HT-29 (cell line): ENCODE results near the gene KMT5B. TPM values are rescaled to one million over a fixed set of nuclear protein-coding genes. Genes with fewer than 3 reads are reported as not detected.

Experiments
- DNase-seq: peaks from one replicate; pipeline ENCODE4 v3.0.0-alpha.2; 2015; ENCODE audit warnings: low spot score
- total RNA-seq: library from RNA; depleted of rRNA; stranded (reverse); fragments of >200 nt; shearing (Covaris generic); gene quantifications from 2 replicates; pipeline ENCODE4 v1.2.3, GENCODE V29; 2014

KMT5B gene
- total RNA-seq, 1 experiment from 2014 or later: 27.2 TPM

DNA sequence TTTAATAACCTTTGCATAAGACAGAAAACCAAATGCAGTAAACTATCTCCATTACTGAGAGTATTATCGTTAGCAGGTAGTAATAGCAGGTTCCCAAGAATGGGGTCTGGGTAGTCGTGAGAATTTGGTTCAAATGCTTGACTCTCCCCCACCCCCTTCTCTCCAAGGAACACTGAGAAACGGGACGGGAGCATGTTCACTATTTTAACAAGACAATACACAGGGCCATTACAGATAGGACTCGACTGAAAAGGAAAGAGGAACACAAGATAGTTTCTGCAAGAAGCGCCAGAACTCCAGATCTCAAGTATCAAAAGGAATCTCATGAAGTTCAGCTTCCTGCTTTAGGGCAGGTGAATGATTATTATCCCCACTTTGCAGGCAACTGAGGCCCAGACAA lies 27.0 kb downstream of the KMT5B start:
- DNase-seq: no peak

DNA sequence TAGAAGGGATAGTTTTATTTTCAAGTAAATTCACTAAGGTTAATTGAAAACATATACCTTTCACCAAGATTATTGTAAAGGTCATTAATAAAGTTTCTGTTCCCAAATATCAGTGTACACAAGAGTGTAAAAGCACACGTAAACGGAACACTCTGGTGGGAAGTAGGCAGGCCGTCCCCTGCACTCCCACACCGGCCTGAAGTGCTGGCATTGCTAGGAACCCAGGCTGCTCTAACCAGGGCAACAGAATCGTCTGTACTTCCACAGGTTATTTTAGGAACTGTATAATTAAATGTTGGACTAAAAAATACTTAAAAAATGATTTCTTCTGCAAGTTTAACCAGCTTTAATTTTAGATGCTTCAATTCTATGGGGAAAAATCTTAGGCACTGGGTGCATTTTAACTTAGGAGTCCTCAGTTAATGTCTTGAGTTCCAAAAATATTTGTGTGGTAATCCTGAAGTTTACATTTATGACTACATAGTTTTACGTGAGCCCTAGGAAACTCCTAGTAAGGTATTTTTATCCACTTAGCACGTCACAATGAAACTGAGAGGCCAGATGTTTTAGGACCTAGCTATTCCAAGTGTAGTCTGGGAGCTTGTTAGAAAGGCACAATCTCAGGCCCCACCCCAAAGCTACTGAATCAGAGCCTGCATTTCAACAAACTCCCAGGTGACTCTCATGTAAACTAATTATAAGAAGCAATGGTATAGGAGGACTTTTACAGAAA lies 31.2 kb downstream of the KMT5B start:
- no peak for DNase-seq

DNA sequence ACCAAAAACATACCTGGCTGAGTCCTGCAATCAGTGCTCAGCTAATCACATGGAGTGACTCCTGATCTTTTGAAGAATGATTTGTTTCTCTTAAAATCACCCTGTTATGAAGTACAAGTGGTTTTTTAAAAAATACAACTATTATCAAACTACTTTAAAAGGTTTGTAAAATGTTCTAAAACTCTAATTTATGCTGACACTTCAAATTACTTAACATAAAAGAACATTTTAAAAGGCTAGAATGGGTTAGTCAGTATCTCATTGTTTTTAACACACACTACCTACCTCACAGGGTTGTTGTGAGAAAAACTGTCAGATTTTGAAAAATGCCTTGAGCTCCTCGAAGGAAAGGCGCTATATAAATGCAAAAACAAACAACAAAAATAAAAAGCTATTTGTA lies 33.2 kb downstream of the KMT5B start:
- DNase-seq: no peak

DNA sequence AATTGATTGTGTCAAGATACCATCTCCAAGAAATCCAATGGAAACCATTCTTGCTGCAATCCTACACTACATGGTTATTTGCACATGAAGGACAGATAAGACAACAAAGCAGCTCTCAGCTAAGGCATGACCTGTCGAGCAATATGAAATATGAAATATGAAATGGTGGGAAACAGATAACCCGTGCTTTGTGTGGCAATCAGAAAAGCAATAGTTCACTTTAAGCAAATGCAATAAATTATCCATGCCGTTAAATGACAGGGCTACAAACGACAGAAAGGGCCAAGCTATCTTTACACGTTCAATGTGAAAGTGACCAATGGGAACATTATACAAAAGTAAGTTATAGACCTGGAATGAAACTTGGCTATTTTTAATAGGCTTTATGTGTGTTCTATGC lies 35.2 kb downstream of the KMT5B start:
- DNase-seq: no peak

DNA sequence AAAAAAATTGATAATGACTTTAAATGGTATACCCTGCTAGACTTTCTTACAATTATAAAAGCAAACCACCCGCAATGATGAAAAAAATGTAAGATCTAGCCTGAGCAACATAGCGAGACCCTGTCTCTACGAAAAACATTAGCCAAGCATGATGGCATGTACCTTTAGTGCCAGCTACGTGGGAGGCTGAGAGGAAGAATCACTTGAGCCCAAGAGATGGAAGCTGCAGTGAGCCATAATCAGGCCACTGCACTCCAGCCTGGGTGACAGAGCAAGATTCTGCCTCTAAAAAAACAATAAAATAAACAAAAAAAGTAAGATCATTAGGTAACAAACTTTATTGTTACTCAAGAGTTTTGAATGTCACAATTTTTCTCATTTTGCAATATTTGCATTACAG lies 39.2 kb downstream of the KMT5B start:
- no peak for DNase-seq

DNA sequence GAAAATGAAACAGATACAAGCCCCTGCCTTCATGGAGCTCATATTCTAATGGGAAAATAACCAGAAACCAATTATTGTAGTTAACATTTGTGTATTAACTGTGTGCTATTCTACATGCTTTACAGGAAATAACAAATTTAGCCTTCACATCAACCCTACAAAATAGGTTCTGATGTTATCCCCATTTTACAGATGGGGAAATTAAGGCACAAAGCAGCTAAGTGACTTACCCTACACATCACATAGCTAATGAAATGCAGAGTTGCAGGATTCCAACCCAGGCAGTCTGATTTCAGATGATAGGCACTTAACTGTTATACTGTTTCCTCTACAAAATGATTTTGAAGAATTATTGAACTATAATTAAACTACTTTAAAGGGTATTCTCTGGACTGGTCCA lies 43.7 kb downstream of the KMT5B start:
- no peak for DNase-seq

DNA sequence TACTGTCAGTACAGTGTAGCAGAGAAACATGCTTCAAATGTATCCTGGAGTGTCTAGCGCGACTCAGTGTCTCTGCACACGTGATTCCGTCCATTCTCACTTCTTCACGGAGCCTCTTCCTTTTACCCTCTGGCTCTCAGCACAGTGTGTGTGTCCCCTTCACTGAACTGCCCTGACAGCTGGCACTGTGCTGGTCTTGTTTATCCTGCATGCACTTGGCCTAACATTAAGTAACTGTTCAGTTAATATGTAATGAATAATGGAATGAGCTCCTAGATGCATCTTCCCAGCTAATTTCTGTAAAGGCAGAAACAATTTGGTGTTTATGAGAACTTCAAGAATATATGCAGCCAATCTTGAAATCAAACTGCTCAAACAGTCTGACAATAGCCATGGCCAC lies 44.4 kb downstream of the KMT5B start:
- no peak for DNase-seq

DNA sequence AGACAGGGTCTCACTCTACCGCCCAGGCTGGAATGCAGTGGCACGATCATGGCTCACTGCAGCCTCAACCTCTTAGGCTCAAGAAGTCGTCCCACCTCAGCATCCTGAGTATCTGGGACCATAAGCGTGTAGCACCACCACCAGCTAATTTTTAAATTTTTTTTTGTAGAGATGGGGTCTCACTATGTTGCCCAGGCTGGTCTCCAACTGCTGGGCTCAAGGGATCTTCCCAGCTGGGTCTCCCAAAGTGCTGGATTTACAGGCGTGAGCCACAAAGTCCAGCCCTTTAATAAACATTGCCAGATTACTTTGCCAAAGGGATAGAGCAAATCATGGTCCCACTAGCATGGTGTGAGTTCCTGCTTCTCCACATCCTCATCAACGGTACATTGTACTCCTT lies 45.6 kb downstream of the KMT5B start:
- no peak for DNase-seq

DNA sequence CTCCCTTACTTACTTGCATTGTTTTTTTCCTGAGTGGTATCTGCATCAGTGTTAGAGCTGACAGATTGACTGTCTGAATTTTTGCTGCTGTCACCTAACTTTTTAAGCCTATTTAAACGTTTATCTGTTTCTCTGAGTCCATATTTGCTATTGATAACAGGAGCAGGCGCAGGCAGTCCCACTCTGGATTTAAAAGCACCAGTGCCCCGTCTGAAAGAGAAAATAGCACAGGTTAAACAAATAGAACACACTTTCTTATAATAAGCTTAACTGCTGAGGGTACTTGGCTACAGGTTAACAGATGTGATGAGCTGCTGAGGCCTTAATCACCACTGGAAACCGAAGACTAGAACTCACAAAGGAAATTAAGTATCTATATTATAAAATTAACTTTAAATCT lies 46.1 kb downstream of the KMT5B start:
- DNase-seq: no peak

DNA sequence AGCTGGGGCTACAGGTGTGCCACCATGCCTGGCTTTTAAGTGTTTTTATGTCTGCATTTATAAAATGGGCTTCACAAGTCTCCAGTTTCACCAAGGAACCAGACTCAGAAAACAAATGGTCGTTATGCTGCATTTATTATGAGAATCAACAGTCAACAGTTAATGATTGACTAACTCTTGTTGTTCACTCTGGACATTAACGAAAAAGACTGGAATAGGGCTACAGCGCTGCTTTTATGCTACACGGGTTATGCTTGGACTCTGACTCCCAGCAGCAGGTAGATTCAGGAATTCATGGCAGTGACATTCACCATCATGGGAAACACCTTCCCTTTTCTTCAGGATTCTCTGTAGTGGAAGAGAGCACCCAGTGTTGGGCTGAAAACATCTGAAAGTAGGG lies 47.5 kb downstream of the KMT5B start:
- DNase-seq: no peak

DNA sequence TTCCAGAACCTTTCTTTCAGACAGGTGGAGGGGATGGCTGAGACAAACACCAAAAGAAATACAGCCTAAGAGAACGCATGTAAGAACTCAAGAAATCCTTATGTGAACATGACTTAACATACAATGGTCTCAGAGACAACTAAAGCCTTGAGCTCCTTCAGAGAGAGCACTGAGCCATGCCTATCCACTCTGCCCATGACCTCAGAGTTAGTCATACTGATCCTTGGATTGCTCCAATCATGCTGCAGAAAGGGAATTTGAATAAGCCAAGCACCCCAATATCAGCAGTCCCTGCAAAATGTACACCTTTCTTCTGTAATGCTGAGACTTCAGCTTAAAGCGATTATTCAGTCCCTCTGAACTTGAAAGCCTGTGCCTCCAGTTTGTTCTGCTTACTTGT lies 48.7 kb downstream of the KMT5B start:
- no peak for DNase-seq

DNA sequence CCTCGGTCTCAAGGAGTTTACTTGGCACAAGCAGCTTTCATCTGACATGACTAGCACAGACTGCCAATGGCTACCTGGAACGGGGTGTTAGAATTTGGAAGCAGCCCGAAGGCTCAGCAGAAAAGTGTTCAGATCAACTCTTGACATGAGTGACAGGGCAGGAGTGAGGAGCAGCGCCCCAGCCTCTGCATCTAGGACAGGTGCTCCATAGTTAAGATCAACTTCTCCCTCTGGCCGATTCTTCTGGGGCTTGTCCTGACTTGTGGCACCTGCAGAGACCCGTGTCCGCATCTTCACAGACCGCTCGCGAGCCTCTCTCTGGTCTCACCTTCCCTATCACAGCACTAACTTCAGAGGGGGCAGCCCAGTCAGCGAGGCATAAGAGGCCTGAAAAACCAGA lies 49.4 kb downstream of the KMT5B start:
- no peak for DNase-seq

DNA sequence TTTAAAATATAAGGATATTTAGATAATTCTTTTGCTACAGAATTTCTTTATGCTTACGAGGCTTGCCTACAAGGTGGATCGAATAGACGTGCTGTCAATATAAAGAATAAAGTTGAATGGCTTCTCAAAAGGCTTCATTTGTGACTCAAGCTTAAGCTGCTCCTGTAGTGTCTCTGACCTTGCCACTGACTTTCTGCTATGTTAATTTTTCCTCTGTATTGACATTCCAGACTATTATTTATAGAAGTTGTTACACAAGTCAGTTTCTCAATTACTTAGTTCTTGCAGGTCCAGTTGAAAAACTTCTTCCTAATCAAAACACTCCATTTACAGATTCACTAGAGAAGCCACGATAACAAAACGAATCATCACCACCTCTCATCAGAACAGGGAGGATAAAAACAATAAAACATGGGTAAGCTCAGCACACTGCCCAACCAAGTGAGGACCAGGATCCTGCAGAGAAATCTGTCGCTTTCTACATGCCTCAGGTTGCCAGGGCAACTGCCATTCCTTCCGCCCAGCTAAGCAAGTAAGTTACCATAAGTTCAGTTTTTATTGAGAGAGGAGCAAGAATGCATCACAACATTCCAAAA lies 52.9 kb downstream of the KMT5B start:
- no peak for DNase-seq

DNA sequence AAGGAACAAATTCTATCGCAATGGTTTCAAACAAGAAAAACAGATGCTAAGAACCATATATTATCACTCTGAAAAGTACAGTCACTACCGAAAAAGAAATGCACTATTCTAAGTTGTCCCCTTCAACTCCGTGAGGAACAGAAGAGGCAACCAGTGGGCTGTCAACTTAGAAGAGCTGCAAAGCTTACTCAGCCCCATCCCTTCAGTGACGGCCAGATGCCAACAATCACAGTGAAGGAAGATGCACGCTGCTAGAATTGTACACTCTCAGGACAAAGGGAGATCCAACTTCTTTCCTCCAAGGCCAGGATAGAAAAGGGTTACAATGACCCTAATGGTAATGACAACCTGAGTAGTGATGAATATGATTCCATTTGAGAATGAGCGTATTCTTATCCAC lies 53.4 kb downstream of the KMT5B start:
- no peak for DNase-seq

DNA sequence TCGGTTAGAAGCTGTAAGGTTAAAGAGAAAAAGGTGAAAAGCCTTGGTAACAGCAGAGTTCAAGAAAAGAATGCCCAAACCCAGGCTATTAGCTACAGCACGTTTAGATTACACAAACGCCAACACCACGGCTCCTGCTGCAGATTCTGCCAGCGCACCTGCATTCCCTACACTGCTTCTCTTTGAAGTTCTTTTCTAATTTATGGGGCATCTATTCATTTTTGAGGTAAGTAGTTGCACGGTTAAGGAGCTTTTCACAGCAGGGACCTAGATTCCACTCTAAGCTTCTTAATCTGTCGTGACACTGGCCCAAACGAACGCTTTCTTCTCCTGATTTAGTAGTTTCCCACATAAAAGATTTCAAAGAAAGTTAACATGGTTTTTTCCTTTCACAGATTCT lies 53.9 kb downstream of the KMT5B start:
- DNase-seq: no peak

DNA sequence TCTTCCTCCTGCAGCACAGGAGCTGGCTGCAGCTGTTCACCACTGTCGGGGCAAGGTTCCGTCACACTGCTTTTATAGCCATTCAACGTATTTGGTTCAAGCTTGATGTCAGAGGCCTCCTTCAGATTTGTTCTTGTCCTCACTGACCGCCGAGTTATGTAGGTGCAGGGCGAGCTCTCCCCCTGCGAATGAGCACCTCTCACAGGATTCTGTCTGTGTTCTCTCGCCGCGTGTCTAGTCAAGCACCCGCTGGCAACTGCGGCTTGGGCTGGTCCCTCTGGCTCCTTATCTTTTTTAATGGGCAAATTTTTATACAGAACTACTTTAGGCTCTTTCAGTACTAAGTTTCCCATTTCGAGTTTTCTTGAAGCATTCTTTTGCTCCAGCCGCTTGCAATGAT lies 54.5 kb downstream of the KMT5B start:
- DNase-seq: no peak

DNA sequence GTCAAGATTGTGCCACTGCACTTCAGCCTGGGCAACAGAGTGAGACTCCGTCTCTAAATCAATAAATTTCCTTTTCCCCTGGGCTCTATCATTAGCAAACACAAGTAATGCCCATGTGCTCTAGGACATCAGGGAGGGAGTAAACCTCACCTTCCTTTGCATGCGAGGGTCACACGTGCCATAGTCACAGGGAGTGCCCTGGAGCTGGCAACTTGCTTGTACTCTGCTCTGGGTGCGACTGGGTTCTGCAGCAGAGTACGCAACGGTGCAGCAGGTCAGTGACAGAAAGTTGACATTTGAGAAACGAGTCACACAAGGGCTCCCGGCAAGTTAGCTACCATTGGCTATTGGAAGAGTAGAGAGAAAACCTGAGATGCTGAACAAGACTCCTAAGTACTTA lies 59.4 kb downstream of the KMT5B start:
- DNase-seq: no peak

DNA sequence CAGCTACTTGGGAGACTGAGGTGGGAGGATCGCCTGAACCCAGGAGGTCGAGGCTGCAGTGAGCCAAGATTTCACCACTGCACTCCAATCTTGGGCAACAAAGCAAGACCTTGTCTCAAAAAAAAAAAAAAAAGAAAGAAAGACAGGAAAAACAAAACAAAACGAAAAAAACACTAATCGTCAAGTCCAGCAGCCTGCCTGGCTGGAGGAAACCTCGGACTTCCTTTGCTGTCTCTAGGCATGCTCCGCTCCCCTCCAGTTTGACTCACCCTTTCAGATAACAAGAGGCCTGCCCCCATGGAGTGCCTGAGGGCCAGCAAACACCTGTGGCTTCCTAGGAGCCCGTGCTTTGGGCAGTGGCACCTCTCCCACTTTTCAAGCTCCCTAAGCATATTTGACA lies 63.1 kb downstream of the KMT5B start:
- DNase-seq: no peak

DNA sequence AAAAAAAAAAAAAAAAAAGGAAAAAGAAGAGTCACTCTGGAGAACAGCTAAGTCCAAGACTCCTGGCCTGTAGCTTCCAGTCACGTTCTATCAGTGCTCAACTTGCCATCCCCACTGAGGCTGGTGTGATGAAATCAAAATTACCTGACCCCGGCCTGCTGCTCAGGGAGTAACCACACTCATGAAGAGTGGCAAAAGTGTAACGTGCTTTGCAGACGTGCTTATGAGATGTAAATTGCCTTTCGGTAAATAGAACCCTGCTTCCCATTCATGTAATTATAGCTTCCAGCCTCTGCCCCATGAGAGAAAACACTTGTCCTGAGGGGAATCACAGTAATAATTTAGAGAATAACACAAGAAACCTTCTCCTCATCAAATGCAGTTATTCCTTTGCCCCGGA lies 63.7 kb downstream of the KMT5B start:
- DNase-seq: no peak

DNA sequence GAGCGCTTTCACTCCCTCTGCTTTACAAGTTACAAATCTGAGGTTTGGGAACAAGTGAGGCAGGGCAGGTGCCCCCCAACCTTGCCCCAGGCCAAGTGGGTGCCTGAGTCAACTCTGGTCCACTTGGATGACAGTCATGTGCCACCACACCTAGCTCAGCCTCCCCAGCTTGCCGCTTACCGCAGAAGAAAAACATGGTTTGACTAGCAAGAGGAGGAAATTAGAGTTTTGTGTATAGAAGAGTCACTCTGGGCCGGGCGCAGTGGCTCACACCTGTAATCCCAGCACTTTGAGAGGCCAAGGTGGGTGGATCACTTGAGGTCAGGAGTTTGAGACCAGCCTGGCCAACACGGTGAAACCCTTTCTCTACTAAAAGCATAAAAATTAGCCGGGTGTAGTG lies 64.2 kb downstream of the KMT5B start:
- no peak for DNase-seq

DNA sequence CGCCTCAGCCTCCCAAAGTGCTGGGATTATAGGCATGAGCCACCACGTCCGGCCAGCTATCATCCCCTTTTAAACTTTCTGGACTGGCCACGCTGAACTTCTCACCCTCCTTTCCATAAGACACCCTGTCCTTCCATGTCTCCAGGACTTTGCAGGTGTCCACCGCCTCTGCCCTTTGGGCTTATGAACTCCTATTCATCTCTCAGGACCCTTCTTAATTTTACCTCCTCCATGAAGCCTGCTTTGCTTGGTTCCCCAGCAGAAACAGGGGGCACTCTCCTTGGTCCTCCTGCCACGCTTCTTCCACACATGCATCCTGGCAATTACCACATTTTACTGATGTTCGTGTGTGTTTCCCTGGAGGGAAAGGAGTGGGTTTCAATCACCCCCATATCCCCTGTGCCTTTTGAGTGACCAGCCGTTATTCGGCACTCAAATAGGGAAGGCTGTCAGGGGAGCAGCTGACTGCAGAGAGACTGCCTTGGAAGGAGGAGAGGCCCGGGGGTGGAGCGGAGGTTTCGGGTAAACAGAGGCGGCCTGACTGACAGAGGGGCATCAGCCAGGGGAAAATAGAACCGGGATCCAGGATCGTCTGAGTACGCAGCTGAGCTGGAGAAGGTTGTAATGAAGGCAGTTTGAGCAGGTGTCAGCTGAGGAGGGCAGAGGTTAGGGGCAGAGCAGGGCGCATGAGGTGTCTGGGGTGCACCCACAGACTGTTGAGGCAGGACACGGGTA lies 64.9 kb downstream of the KMT5B start:
- DNase-seq: no peak

DNA sequence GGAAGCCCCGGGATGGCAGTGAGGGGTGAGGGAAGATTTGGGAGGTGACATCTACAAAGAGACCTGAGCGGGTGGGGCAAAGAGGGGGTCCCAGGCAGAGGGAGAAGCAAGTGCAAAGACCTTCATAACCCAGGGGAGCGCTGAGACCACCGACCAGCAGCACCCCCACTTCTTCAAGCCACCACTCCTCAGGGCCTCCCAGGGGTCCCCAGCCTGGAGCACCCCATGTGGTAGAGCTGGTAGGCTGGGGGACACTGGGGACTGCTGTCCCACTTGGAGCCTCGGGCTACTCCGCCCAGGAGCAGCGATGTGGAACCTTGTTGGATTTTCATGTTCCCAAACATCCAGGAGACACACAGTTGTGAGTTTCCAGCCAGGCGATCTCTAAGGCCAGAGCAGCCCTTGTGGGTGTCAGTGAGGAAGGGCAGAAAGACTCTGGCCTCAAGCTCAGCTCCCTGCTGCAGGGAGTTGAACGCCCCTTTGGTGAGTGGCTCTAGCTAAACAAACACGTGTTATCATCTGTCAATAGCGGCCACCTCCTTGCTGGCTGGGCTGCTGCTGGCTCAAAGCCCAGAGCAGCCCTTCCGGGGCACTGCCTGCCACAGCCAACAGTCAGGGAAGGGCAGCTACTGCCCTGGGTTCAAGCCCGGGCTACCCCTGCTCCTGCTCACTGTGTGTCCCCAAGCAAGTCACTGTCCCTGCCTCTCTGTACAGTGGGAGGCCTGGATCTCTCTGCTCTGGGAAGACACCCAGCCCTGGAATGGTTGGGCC lies 66.2 kb downstream of the KMT5B start:
- peak; percentile 93 for DNase-seq
